MCF 10A (cell line): ENCODE results near the gene CNTNAP2. TPM values are rescaled to one million over a fixed set of nuclear protein-coding genes. Genes with fewer than 3 reads are reported as not detected.

Experiments
- BruUV-seq: library from RNA; stranded (reverse); fragments of 400-500 nt; replicated peaks from 2 replicates; lab custom pipeline; 2021; lab: Mats Ljungman, UMichigan
- CTCF ChIA-PET: fragments of 300-600 bp; sonication (Branson Sonifier 250); formaldehyde crosslinking; extraction: SDS; loops from one replicate; lab custom pipeline; 2021; ENCODE audit warnings: antibody characterized with exemption, inconsistent platforms; lab: Yijun Ruan, JAX
- POLR2A ChIA-PET: fragments of 300-600, 350-650 bp; sonication (Branson Sonifier 250); formaldehyde crosslinking; extraction: SDS; loops from one replicate; lab custom pipeline; 2020; ENCODE audit warnings: antibody characterized with exemption, inconsistent platforms; lab: Yijun Ruan, JAX
- DNase-seq: peaks from one replicate; pipeline ENCODE4 v3.0.0-alpha.2; 2018; ENCODE audit not compliant: unreplicated experiment
- H3K27ac Mint-ChIP-seq: one replicate; pipeline ENCODE4 v1.8.0; 2022; ENCODE audit warnings: mild to moderate bottlenecking, low read depth, mixed read lengths; ENCODE audit not compliant: unreplicated experiment
- H3K27me3 Mint-ChIP-seq: one replicate; pipeline ENCODE4 v1.8.0; 2022; ENCODE audit warnings: mixed read lengths; ENCODE audit not compliant: insufficient read depth, unreplicated experiment
- H3K36me3 Mint-ChIP-seq: one replicate; pipeline ENCODE4 v1.8.0; 2022; ENCODE audit warnings: mild to moderate bottlenecking, moderate library complexity, mixed read lengths; ENCODE audit not compliant: insufficient read depth, unreplicated experiment
- H3K4me1 Mint-ChIP-seq: one replicate; pipeline ENCODE4 v1.8.0; 2022; ENCODE audit warnings: mixed read lengths; ENCODE audit not compliant: insufficient read depth, unreplicated experiment
- H3K4me3 Mint-ChIP-seq: one replicate; pipeline ENCODE4 v1.8.0; 2022; ENCODE audit warnings: mild to moderate bottlenecking, moderate library complexity, mixed read lengths; ENCODE audit not compliant: unreplicated experiment
- H3K9me3 Mint-ChIP-seq: one replicate; pipeline ENCODE4 v1.8.0; 2022; ENCODE audit warnings: mixed read lengths; ENCODE audit not compliant: unreplicated experiment
- CTCF ChIP-seq: fragments of 200-600 bp; IDR thresholded peaks from one replicate; pipeline ENCODE4 v1.8.0; 2022; ENCODE audit warnings: antibody characterized with exemption, mild to moderate bottlenecking; ENCODE audit not compliant: unreplicated experiment
- intact Hi-C: fragments of 100-400 bp; cut with micrococcal nuclease; formaldehyde crosslinking; loops from 2 replicates; pipeline ENCODE4 v1.14.1; 2022
- total RNA-seq: library from RNA; stranded (reverse); gene quantifications from 2 replicates; pipeline ENCODE4 v1.2.3, GENCODE V29; 2022

The CNTNAP2 gene
- total RNA-seq, 1 experiment from 2014 or later = 1.1 TPM

GRCh38 chr7:146393346-146393745 is 276.7 kb downstream of the CNTNAP2 start:
- H3K27ac Mint-ChIP-seq = no peak overlapping the region
- BruUV-seq = no TSS peak
- POLR2A ChIA-PET = no interaction called here

GRCh38 chr7:146397141-146397540 is 280.5 kb downstream of the CNTNAP2 start:
- POLR2A ChIA-PET = no interaction called here
- peaks cover 87% of the 10 kb centered on the region for H3K27me3 Mint-ChIP-seq
- TF ChIP-seq CTCF = no peak
- intact Hi-C loops = no loop called here
- no peaks in the 10 kb centered on the region for H3K9me3 Mint-ChIP-seq
- H3K4me3 Mint-ChIP-seq = no peak overlapping the region
- CTCF ChIA-PET = interaction anchor here (0.5 kb wide), 1 partner anchor 1642 kb away, joined by 3 read pairs; no protein-coding TSS in a partner anchor
- no peak for DNase-seq
- no peaks in the 10 kb centered on the region for H3K36me3 Mint-ChIP-seq
- no peak overlapping the region for H3K27ac Mint-ChIP-seq
- no peaks in the 10 kb centered on the region for H3K4me1 Mint-ChIP-seq
- BruUV-seq = no TSS peak

More at GRCh38 chr7:146393346-146393745, 276.7 kb downstream of the CNTNAP2 start:
- Mint-ChIP-seq H3K4me1 (no peaks in the 10 kb centered on the region), H3K27me3 (peaks cover 76% of the 10 kb centered on the region), H3K4me3 (no peak overlapping the region), H3K9me3 (no peaks in the 10 kb centered on the region), H3K36me3 (no peaks in the 10 kb centered on the region)
- no peak for DNase-seq
- CTCF ChIA-PET = interaction anchor here (0.7 kb wide), 1 partner anchor 30 kb away, joined by 3 read pairs; no protein-coding TSS in a partner anchor
- intact Hi-C loops = no loop called here
- TF ChIP-seq CTCF = no peak

GRCh38 chr7:146401939-146402338 is 285.3 kb downstream of the CNTNAP2 start:
- ChIA-PET POLR2A (no interaction called here), CTCF (no interaction called here)
- no peaks in the 10 kb centered on the region for H3K36me3 Mint-ChIP-seq
- intact Hi-C loops = no loop called here
- H3K4me3 Mint-ChIP-seq = no peak overlapping the region
- no peaks in the 10 kb centered on the region for H3K9me3 Mint-ChIP-seq
- BruUV-seq = no TSS peak
- H3K27me3 Mint-ChIP-seq = peaks cover 78% of the 10 kb centered on the region
- no peak for DNase-seq
- no peaks in the 10 kb centered on the region for H3K4me1 Mint-ChIP-seq
- TF ChIP-seq CTCF = no peak
- H3K27ac Mint-ChIP-seq = no peak overlapping the region

- Mint-ChIP-seq H3K27ac (no peak overlapping the region), H3K36me3 (no peaks in the 10 kb centered on the region), H3K9me3 (no peaks in the 10 kb centered on the region), H3K4me1 (no peaks in the 10 kb centered on the region), H3K4me3 (no peak overlapping the region), H3K27me3 (peaks cover 68% of the 10 kb centered on the region)
- no peak for TF ChIP-seq CTCF
- POLR2A ChIA-PET = no interaction called here
- CTCF ChIA-PET = interaction anchor here (1.1 kb wide), 1 partner anchor 20 kb away, joined by 4 read pairs; no protein-coding TSS in a partner anchor
- no peak for DNase-seq
- intact Hi-C loops = no loop called here
- no TSS peak for BruUV-seq
Measured at GRCh38 chr7:146405737-146406136, 289.1 kb downstream of the CNTNAP2 start.
